ENCODE data around the gene TAF15. TPM values are rescaled to one million over a fixed set of nuclear protein-coding genes. Genes with fewer than 3 reads are reported as not detected.

Gene TAF15
- total RNA-seq, 4 donors from 2014 or later: 25.2 to 39.5 (median 31.6) TPM

DNA sequence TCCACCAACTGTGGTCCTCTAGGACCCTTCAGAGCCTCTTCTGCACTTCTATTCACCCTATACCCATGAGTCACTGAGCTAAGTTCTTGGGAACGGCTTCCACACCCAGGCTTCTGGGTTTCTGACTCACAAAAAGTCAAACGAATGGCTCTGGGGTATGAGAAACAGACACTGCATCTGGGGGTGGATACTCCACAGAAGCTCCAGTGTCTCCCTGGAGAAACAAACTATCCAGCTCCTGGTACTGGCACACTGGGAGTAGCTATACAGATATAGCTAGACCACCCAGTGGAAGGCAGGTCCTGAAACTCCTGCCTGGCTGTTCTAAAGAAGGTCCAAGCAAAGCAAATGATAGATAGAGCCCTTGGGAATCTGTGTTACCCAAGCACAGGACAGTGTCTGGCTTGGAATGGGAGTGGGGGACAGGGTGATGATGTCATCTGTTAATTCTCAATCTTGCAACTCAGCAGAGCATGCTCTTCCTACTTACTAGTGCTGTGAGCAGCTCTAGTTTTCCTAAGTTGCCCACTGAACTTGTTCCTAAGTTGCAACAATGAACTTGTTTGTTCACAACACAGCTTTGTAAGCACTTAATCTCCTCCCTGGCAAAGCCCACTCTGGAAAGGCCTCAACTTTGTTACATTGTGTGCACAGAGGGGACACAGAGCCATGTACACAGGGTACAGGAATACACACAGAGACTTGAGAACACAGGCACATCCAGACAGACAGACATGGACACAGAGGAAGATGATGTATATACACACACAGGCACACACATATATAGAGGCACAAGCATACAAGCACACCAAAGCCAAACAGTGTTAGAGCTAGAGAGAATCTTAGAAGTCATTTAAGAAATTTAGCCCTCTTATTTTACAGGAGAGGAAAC, 20.6 kb upstream of the TAF15 start:
- intact Hi-C loops (cut with DNase I; ENCODE audit: low total_unique reads) (no loop called here), in situ Hi-C loops (cut with MboI; ENCODE audit: low sequenced_read_pairs in 4 of 4) (no loop called here)
- DNase-seq (no peak), ATAC-seq (peak; percentile 69 to 81)
- H3K27me3 ChIP-seq: peaks cover 2 to 15% (median 10%) of the 10 kb centered on the region in 3 donors
- no peak overlapping the region for H3K4me3 ChIP-seq
- no peaks in the 10 kb centered on the region for H3K36me3 ChIP-seq
- H3K9me3 ChIP-seq: no peaks in the 10 kb centered on the region
- peak overlapping the region in 1 of 4 donors; percentile 26 for H3K27ac ChIP-seq
- TF ChIP-seq, protein P1, sequence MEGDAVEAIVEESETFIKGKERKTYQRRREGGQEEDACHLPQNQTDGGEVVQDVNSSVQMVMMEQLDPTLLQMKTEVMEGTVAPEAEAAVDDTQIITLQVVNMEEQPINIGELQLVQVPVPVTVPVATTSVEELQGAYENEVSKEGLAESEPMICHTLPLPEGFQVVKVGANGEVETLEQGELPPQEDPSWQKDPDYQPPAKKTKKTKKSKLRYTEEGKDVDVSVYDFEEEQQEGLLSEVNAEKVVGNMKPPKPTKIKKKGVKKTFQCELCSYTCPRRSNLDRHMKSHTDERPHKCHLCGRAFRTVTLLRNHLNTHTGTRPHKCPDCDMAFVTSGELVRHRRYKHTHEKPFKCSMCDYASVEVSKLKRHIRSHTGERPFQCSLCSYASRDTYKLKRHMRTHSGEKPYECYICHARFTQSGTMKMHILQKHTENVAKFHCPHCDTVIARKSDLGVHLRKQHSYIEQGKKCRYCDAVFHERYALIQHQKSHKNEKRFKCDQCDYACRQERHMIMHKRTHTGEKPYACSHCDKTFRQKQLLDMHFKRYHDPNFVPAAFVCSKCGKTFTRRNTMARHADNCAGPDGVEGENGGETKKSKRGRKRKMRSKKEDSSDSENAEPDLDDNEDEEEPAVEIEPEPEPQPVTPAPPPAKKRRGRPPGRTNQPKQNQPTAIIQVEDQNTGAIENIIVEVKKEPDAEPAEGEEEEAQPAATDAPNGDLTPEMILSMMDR (IDR thresholded peaks at IDR 0.05 in 4 of 5, conservative IDR thresholded peaks at IDR 0.05 in 1 of 5): no peak
- no peak for TF ChIP-seq POLR2A (IDR thresholded peaks at IDR 0.05)
- H3K4me1 ChIP-seq: peaks cover 1 to 2% of the 10 kb centered on the region in 2 donors

DNA sequence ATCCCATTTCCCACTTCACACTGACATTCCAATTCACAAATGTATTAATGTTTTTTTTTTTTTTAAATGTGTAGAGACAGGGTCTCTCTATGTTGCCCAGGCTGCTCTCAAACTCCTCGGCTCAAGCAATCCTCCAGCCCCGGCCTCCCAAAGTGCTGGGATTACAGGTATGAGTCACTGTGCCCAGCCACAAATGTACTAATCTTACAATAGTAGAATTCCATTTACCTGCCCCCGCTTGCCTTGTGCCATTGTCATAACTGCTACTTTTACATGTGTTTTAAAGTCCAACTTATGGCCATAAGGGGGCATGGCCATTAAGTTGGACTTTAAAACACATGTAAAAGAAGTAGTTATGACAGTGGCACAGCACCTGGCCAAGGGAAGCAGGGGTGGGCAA, 18.4 kb upstream of the TAF15 start:
- intact Hi-C loops (cut with DNase I; ENCODE audit: low total_unique reads): no loop called here
- Histone ChIP-seq H3K4me1 (peaks cover 5 to 9% of the 10 kb centered on the region in 2 donors), H3K36me3 (no peaks in the 10 kb centered on the region), H3K27me3 (peaks cover 19 to 30% (median 26%) of the 10 kb centered on the region in 3 donors), H3K4me3 (no peak overlapping the region), H3K27ac (no peak overlapping the region), H3K9me3 (no peaks in the 10 kb centered on the region)
- TF ChIP-seq, protein P1 (IDR thresholded peaks at IDR 0.05 in 4 of 5, conservative IDR thresholded peaks at IDR 0.05 in 1 of 5): no peak
- ATAC-seq (no peak), DNase-seq (no peak)
- in situ Hi-C loops (cut with MboI; ENCODE audit: low sequenced_read_pairs in 4 of 4): no loop called here

DNA sequence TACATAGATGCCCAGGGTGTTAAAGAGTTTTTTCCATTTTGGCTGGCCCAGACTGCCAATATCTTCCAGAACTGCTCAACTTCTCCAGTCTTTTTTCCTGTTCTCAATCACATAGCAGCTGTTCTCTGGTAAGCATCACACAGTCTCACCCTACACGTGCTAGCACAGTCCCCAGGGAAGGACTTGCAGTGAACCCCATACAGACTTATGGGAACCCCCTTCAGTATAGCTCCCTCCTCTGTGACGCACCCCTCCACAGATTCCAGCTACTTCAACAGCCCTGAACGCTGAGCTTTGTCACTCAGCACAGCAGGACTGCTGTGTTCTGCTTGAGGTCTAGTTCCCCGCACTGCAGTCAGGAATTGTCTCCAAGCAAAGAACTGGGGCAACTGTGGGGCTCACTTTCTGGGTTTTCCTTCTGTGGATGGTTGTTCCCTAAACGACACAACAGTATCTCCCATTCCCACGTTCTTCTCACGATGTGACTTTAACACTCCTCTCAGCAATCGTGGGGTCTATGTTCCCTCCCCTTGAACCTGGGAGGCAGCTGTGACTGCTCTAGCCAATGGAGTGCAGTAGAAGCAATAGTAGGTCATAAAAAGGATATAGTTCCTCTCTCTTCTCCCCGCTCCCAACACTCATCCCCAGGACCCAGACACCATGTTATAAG, 17.5 kb upstream of the TAF15 start:
- no peaks in the 10 kb centered on the region for H3K36me3 ChIP-seq
- TF ChIP-seq, protein P1 (IDR thresholded peaks at IDR 0.05 in 4 of 5, conservative IDR thresholded peaks at IDR 0.05 in 1 of 5): no peak
- no peak for TF ChIP-seq POLR2A (IDR thresholded peaks at IDR 0.05)
- ATAC-seq (no peak), DNase-seq (no peak)
- H3K4me1 ChIP-seq: peaks cover 7 to 9% of the 10 kb centered on the region in 2 donors
- intact Hi-C loops (cut with DNase I; ENCODE audit: low total_unique reads) (no loop called here), in situ Hi-C loops (cut with MboI; ENCODE audit: low sequenced_read_pairs in 4 of 4) (no loop called here)
- peaks cover 28 to 36% (median 29%) of the 10 kb centered on the region in 3 donors for H3K27me3 ChIP-seq
- no peak overlapping the region for H3K4me3 ChIP-seq
- H3K9me3 ChIP-seq: no peaks in the 10 kb centered on the region
- H3K27ac ChIP-seq: no peak overlapping the region

DNA sequence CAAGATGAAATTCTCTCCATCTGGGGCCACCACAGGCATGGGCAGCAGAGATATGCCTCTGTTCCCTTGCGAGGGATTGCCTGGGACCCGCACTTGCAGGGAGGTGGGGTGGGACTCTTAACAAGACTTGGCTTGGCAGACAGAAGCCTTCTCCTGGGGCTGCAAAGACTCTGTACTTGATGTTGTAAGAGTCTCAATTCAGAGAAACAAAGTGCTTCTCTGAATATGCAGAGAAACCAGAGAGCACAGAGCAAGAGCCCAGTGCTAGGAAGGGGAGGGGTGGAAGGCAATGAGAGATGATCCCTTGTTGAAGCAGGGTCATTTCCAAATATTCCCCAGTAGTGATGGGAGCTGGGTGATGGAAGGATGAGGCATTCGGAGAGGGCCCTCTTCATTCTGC, 16.0 kb upstream of the TAF15 start:
- in situ Hi-C loops (cut with MboI; ENCODE audit: low sequenced_read_pairs in 4 of 4) (no loop called here), intact Hi-C loops (cut with DNase I; ENCODE audit: low total_unique reads) (no loop called here)
- Histone ChIP-seq H3K4me1 (peaks cover 7 to 9% of the 10 kb centered on the region in 2 donors), H3K9me3 (no peaks in the 10 kb centered on the region), H3K27me3 (peaks cover 28 to 36% (median 29%) of the 10 kb centered on the region in 3 donors), H3K4me3 (peak overlapping the region in 2 of 4 donors; percentile 11 to 50), H3K27ac (no peak overlapping the region), H3K36me3 (no peaks in the 10 kb centered on the region)
- DNase-seq: no peak
- TF ChIP-seq POLR2A (IDR thresholded peaks at IDR 0.05): no peak
- TF ChIP-seq, protein P1 (IDR thresholded peaks at IDR 0.05 in 4 of 5, conservative IDR thresholded peaks at IDR 0.05 in 1 of 5): no peak
- ATAC-seq: no peak

Measured in gastrocnemius medialis (tissue), 4 donors.